Esophagus muscularis mucosa (tissue), 3 donors: ENCODE results near the gene MUSTN1.

ENCODE experiments used
- CTCF ChIP-seq, 3 experiments: fragments of 200-600 bp in 2 of 3; fragments of 450-650 bp in 1 of 3; sonication (generic) in 2 of 3; IDR thresholded peaks; one replicate each; pipeline ENCODE4 v1.5.1; 2017 to 2019; ENCODE audit warnings: antibody characterized with exemption in 3 of 3, mild to moderate bottlenecking in 2 of 3, moderate library complexity in 1 of 3
- POLR2A ChIP-seq: fragments of 450-650 bp; IDR thresholded peaks from one replicate; pipeline ENCODE4 v1.6.1; 2017; ENCODE audit warnings: antibody characterized with exemption, moderate library complexity, mild to moderate bottlenecking, low read depth

- no peak for TF ChIP-seq CTCF (IDR thresholded peaks at IDR 0.05)
- no peak for TF ChIP-seq POLR2A
Measured at GRCh38 chr3:52788890-52789745, 45.7 kb downstream of the MUSTN1 start.
